Amniotic stem cell (primary cell): ENCODE measurements around the gene UTP14C.
"Not testable (repeated sequence)": the region's sequence is repeated elsewhere in the genome, so short reads cannot be mapped to it uniquely, and the experiment has no call there.

Experiments used
- DNase-seq: peaks from one replicate; lab custom pipeline; 2025; lab: John Stamatoyannopoulos, UW

The UTP14C gene

DNA sequence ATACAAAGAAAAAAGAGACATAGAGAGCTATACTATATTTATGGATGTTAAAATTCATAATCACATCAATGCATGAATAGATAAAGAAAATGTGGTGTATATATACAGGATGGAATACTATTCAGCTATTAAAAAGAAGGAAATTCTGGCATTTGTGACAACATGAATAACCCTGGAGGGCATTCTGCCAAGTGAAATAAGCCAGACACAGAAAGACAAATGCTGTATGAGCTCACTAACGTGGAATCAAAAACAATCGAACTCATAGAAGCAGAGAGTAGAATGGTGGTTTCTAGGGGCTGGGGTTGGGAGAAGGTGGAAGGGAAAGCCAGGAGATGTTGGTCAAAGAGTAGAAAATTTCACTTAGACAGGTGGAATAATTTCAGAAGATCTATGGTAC lies 24.0 kb downstream of the UTP14C start:
- no peak for DNase-seq

DNA sequence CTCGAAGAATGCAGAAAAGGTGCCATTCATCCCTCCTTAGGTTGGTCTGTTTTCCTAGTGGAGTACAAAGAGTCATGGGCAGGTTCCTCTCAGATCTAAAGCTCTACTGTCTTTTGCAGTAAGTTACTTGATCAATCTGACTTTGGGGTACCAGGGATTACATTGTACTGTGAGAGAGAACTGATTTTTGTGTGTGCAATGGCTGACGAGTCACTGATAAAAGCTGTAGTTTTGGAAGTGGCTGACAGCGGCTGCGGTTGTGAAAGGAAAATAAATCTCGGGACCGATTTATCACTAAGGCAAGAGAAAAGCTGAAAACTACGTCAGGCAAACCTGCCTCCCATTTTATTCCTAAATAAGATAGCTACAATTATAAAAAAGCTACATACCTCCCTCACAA lies 26.9 kb downstream of the UTP14C start:
- DNase-seq, result no peak

DNA sequence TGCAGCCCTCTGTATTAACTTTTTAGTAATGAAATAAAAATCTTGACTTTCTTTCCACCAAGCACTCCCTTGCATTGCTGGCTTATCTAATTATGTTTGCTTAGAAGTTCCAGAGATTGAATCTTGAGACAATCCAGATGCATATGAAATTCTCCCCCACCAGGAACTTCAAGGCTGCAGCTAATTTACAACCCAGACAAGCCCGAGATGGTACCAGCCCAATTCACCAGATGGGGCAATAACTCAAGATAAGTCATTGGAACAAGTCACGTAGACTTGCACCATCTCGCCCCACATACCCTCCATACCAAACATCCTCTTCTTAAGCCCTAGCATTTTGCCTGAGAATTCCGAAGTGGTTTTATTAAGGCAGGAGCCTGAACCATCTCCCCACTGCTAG lies 29.0 kb downstream of the UTP14C start:
- DNase-seq, result no peak

DNA sequence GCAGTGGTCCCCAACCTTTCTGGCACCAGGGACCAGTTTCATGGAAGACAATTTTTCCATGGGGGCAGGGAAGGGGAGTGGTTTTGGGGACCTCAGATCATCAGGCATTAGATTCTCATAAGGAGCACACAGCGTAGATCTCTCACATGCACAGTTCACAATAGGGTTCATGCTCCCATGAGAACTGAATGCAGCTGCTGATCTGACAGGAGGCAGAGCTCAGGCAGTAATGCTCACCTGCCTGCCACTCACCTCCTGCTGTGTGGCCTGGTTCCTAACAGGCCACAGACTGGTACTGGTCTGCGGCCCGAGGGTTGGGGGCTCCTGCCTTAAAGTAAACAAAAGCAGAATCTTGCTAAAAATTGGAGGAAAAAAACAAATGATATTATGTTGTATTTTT lies 36.6 kb downstream of the UTP14C start:
- not testable (repeated sequence) for DNase-seq

DNA sequence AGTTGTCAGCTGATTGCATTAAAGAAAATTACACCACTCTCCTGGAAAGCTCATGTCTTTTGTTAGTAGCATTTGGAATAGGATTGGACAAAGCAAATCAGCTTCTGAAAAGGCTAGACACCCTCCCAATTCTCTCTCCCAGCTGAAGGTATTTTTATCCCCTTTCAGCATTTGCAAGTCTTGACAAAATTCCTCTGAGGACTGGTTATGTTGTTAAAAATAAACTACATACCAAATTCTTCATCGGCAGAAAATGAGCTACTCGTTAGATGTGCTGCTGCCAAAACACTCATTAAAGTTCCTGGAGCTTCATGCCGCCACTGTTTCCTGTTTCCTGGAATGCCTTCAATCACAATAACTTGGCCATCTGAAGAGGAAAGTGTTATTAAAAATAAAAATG lies 37.1 kb downstream of the UTP14C start:
- DNase-seq, result no peak

DNA sequence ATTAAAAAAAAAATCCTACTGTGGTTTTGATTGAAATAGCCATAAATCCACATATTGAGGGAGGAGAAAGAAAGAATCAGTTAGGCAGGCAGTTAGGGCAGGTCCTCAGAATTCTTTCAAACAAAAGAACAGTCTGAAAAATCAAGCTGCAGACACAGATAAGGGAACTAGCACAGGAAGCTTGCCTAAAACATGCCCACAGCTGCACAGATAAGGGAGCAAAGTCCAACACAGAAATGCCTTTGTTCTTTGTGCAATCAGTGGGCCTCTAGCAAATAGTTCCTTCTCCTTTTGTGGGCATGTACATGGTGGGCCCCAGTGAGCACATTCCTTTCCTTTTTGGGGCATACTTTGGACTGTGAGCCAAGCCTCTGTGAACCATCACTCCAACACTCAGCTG lies 42.7 kb downstream of the UTP14C start:
- DNase-seq, result no peak

DNA sequence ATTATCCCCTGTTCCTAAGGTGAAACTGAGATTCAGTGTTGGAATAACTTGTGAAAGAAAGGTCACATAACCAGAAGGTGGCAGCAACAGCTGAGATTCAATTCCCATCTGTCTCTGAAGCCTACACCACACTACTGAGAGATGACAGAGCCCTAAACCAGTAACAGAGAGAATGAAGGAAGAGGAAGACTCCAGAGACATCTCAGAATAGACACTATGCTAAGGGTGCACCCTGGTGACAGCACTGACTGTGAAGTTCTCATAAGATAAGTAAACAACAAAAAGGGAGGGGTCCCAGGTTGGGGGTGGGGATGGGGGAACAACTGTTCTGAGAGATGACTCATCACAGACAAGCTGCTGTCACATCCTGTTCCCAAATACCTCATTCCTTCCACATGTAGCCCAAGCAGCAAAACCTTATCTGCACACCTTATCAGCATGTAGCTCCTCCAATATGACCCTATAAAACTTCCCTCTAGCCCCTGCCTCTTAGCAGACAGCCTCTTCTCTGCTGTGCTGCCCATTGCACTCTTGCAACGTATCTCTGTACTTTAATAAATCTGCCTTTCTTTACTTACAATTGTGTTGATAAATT lies 46.5 kb downstream of the UTP14C start:
- no peak for DNase-seq
